Heart right ventricle (tissue), 16 donors: ENCODE measurements around the gene FAP. TPM values are rescaled to one million over a fixed set of nuclear protein-coding genes. Genes with fewer than 3 reads are reported as not detected.

Source experiments
- ATAC-seq, 8 donors: fragments of 200-7000 bp; cut with Tn5 transposase; one replicate each; pipeline ENCODE4 v1.9.1; 2020; ENCODE audit warnings: mild to moderate bottlenecking in 8 of 8, moderate library complexity in 8 of 8, moderate number of reproducible peaks in 1 of 8
- DNase-seq, 2 donors: peaks; one replicate each; pipeline ENCODE4 v3.0.0-alpha.2; 2020
- H3K27ac ChIP-seq, 10 donors: fragments of 200-600 bp; sonication (generic) in 2 of 10; one replicate each; pipeline versions ENCODE4 v1.5.0 to v1.8.0; 2020 to 2022; ENCODE audit warnings: mild to moderate bottlenecking in 3 of 10
- H3K27me3 ChIP-seq, 7 donors: fragments of 200-600 bp; one replicate each; pipeline ENCODE4 v1.8.0; 2021 to 2022; ENCODE audit warnings: mild to moderate bottlenecking in 2 of 7
- H3K36me3 ChIP-seq, 9 donors: fragments of 200-600 bp; sonication (generic) in 1 of 9; one replicate each; pipeline versions ENCODE4 v1.5.0 to v1.8.0; 2020 to 2022; ENCODE audit warnings: mild to moderate bottlenecking in 2 of 9
- H3K4me1 ChIP-seq, 9 donors: fragments of 200-600 bp; sonication (generic) in 1 of 9; one replicate each; pipeline versions ENCODE4 v1.5.0 to v1.8.0; 2020 to 2022; ENCODE audit warnings: mild to moderate bottlenecking in 4 of 9
- H3K4me3 ChIP-seq, 10 donors: fragments of 200-600 bp; sonication (generic) in 2 of 10; one replicate each; pipeline versions ENCODE4 v1.5.0 to v1.8.0; 2020 to 2022; ENCODE audit warnings: mild to moderate bottlenecking in 7 of 10, moderate library complexity in 2 of 10
- H3K9me3 ChIP-seq, 11 donors: fragments of 200-600 bp in 10 of 11; sonication (generic) in 2 of 11; one replicate each; pipeline versions ENCODE4 v1.5.0 to v1.8.0; 2013 to 2022; ENCODE audit warnings: mild to moderate bottlenecking in 2 of 11, control low read depth in 1 of 11, moderate library complexity in 1 of 11
- CTCF ChIP-seq, 9 donors: fragments of 200-600 bp; sonication (generic) in 2 of 9; IDR thresholded peaks; one replicate each; pipeline versions ENCODE4 v1.5.0 to v1.8.0; 2021 to 2022; ENCODE audit warnings: antibody characterized with exemption in 9 of 9, mild to moderate bottlenecking in 5 of 9, moderate library complexity in 1 of 9
- WGBS, 2 donors: extraction: QIAGEN DNeasy Blood & Tissue Kit; methylation state at CpG; one replicate each; pipeline ENCODE4 v1.1.7; 2013; ENCODE audit warnings: inconsistent platforms in 1 of 2; 5-methylcytosine and 5-hydroxymethylcytosine counted together
- intact Hi-C, 10 donors: fragments of 100-400 bp; cut with DNase I; formaldehyde crosslinking; loops; one replicate each; pipeline versions ENCODE4 v1.11.1 to v1.14.2; 2022
- polyA plus RNA-seq, 2 donors: library from polyadenylated mRNA; stranded (reverse); fragments of 200-250 nt; gene quantifications; one replicate each; pipeline ENCODE4 v1.2.3, GENCODE V29; 2013
- total RNA-seq, 10 donors: library from RNA; stranded (reverse); fragmentation: NEBNext Ultra II Directional in 3 of 10; extraction: Animal tissue kit (Norgen Biotek cat#: 25700) in 3 of 10; gene quantifications; one replicate each; pipeline versions ENCODE4 v1.2.1 to v1.2.4, GENCODE V29; 2021 to 2023
- donor health status: Arrhythmogenic right ventricular cardiomyopathy.
- donor health status: ischemic (EF 13 %, LVEDD 7.1; RV severe dilation, severe dysfunction).
- donor health status: healthy with polysubstance abuse.
- donor health status: DM: no; HTN: yes; CAD: no.
- donor health status: DM: no; HTN: no; CAD: no.
- donor health status: ischemic (EF 25% LVEDD 6.9; RV normal size, moderate dysfunction).
- donor health status: ischemic (EF 25% LVEDD 5.7; RV mildly dilated, moderate dysfunction).
- donor health status: healthy.
- donor health status: DM: yes; HTN: yes; CAD: no.
- donor health status: Ischemic cardiomyopathy.
- donor health status: ischemic (EF 35%, LVEDD 5.7; RV mildly dilated, moderate dysfunction).
- donor health status: nonischemic (EF 11% LVEDD 7.7; RV severe dilation, severe dysfunction).
- donor health status: DM: yes; HTN: yes; CAD: no.
- donor health status: PGD.
- donor health status: ischemic (EF 29% LVEDD 5.4; RV normal size, mild dysfunction).
- donor health status: nonischemic (EF 23%, LVEDD 6.1; RV moderate dilation, normal function).

The FAP gene
- total and polyA plus RNA-seq, 12 donors: 0.56 to 11.5 (median 2.2) TPM

GRCh38 chr2:162149466-162149865 lies 93.8 kb downstream of the FAP start:
- no peak for ATAC-seq
- peaks cover 0 to 7% (median 0%) of the 10 kb centered on the region in 7 donors for H3K27me3 ChIP-seq
- no peak overlapping the region for H3K4me3 ChIP-seq
- no peaks in the 10 kb centered on the region for H3K4me1 ChIP-seq
- no peak overlapping the region for H3K27ac ChIP-seq
- H3K9me3 ChIP-seq: no peaks in the 10 kb centered on the region
- intact Hi-C loops: loop anchor here in 1 of 10 donors (10.0 kb wide), 1 partner anchor 155 kb away; no protein-coding TSS in a partner anchor
- no peak for DNase-seq
- TF ChIP-seq CTCF (IDR thresholded peaks at IDR 0.05): no peak
- 71% methylated on average over 2 of the region's 2 CpGs for WGBS, 2 donors
- no peaks in the 10 kb centered on the region for H3K36me3 ChIP-seq

DNA sequence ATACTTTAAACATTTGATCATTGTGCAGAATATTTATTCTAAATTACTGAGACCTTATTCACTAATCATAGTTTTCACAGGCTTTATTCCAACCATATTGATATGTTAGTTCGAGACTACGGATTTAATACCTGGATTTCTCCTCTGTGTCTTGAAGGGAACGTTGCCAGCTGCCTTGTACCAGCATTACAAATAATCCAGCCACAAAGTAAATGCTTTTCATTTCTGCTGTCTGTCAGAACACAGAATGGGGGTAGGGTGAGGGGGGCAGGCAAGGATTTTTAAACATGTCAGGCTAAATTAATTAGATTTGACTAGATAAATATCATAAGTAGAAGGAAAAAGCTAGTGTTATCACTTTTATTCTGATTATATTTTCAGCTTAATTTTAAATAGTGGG lies 94.3 kb downstream of the FAP start:
- Histone ChIP-seq H3K4me1 (no peaks in the 10 kb centered on the region), H3K9me3 (no peaks in the 10 kb centered on the region), H3K27me3 (peaks cover 0 to 7% (median 0%) of the 10 kb centered on the region in 7 donors), H3K36me3 (no peaks in the 10 kb centered on the region), H3K4me3 (no peak overlapping the region), H3K27ac (no peak overlapping the region)
- TF ChIP-seq CTCF (IDR thresholded peaks at IDR 0.05): no peak
- WGBS, 2 donors: 70 to 75% methylated on average over 3 of the region's 3 CpGs
- intact Hi-C loops: loop anchor here in 1 of 10 donors (10.0 kb wide), 1 partner anchor 156 kb away; no protein-coding TSS in a partner anchor
- DNase-seq: no peak
- no peak for ATAC-seq

GRCh38 chr2:162143969-162144368 lies 99.3 kb downstream of the FAP start:
- 81 to 82% methylated on average over 4 of the region's 4 CpGs for WGBS, 2 donors

DNA sequence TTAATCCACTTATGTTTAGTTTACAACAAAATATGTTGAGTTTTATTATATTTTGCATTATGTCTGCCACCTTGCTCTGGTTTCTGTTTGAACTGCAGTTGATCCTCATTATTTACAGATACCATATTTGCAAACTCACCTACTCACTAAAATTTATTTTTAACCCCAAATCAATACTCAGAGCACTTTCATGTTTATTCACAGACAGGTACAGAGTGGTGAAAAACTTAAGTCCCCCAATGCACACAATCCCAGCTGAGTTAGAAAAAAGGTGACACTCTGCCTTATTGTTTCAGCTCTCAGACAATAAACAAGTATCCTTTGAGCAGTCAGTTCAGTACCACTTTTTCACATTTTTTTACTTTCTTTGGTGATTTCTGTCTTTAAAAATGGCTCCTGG lies 104.9 kb downstream of the FAP start:
- ATAC-seq (no peak), DNase-seq (no peak)
- intact Hi-C loops: no loop called here
- no peak overlapping the region for H3K4me3 ChIP-seq
- H3K9me3 ChIP-seq: no peaks in the 10 kb centered on the region
- TF ChIP-seq CTCF (IDR thresholded peaks at IDR 0.05): no peak
- no peaks in the 10 kb centered on the region for H3K4me1 ChIP-seq
- H3K27me3 ChIP-seq: peaks cover 0 to 5% (median 0%) of the 10 kb centered on the region in 7 donors
- H3K36me3 ChIP-seq: no peaks in the 10 kb centered on the region
- no peak overlapping the region for H3K27ac ChIP-seq

More at GRCh38 chr2:162143969-162144368, 99.3 kb downstream of the FAP start:
- H3K36me3 ChIP-seq: no peaks in the 10 kb centered on the region
- H3K9me3 ChIP-seq: no peaks in the 10 kb centered on the region
- H3K4me3 ChIP-seq: no peak overlapping the region
- H3K27me3 ChIP-seq: peaks cover 0 to 5% (median 0%) of the 10 kb centered on the region in 7 donors
- H3K27ac ChIP-seq: no peak overlapping the region
- H3K4me1 ChIP-seq: no peaks in the 10 kb centered on the region
- ATAC-seq: no peak
- DNase-seq: no peak
- no peak for TF ChIP-seq CTCF (IDR thresholded peaks at IDR 0.05)
- intact Hi-C loops: loop anchor here in 1 of 10 donors (10.0 kb wide), 1 partner anchor 161 kb away; no protein-coding TSS in a partner anchor
